PC-9 (cell line): ENCODE data around the gene VEGFB. TPM values are rescaled to one million over a fixed set of nuclear protein-coding genes. Genes with fewer than 3 reads are reported as not detected.
A peak's percentile ranks its signal among the peaks of the same experiment; 100 is the strongest.

Experiments
- BruUV-seq: library from RNA; stranded (reverse); fragments of 400-500 nt; replicated peaks from 2 replicates; lab custom pipeline; 2021; lab: Mats Ljungman, UMichigan
- CTCF ChIA-PET: fragments of 300-600 bp; sonication (Branson Sonifier 250); formaldehyde crosslinking; loops from one replicate; lab custom pipeline; 2022; ENCODE audit warnings: antibody characterized with exemption; lab: Charles Lee
- POLR2A ChIA-PET: fragments of 300-600 bp; sonication (Branson Sonifier 250); formaldehyde crosslinking; loops from one replicate; lab custom pipeline; 2022; ENCODE audit warnings: antibody characterized with exemption; ENCODE audit not compliant: unreplicated experiment; lab: Charles Lee
- DNase-seq, 2 experiments: peaks; one replicate each; pipeline versions ENCODE4 v3.0.0 to v3.0.0-alpha.2; 2015 to 2022; ENCODE audit warnings: mixed read lengths in 1 of 2
- H2AFZ ChIP-seq: fragments of 200-600 bp; sonication (generic); 2 replicates; pipeline ENCODE4 v1.8.1; 2017; ENCODE audit warnings: antibody characterized with exemption
- H3F3A ChIP-seq: fragments of 200-600 bp; sonication (generic); 2 replicates; pipeline ENCODE4 v1.8.1; 2017; ENCODE audit warnings: antibody characterized with exemption, mild to moderate bottlenecking, low read depth; ENCODE audit not compliant: insufficient read depth
- H3K27ac ChIP-seq: fragments of 200-600 bp; sonication (generic); 2 replicates; pipeline ENCODE4 v1.6.1; 2016; ENCODE audit warnings: mixed run types
- H3K27me3 ChIP-seq: fragments of 200-600 bp; sonication (generic); 2 replicates; pipeline ENCODE4 v1.6.1; 2016; ENCODE audit warnings: low read depth, mixed run types; ENCODE audit not compliant: insufficient read depth
- H3K36me3 ChIP-seq: fragments of 200-600 bp; sonication (generic); 2 replicates; pipeline ENCODE4 v1.6.1; 2016; ENCODE audit warnings: low read depth, mixed run types
- H3K4me1 ChIP-seq: fragments of 200-600 bp; sonication (generic); replicated peaks from 2 replicates; pipeline ENCODE4 v1.6.1; 2016; ENCODE audit warnings: mixed run types; ENCODE audit not compliant: insufficient read depth
- H3K4me2 ChIP-seq: fragments of 200-600 bp; sonication (generic); 2 replicates; pipeline ENCODE4 v1.6.1; 2017; ENCODE audit warnings: mixed run types
- H3K4me3 ChIP-seq: fragments of 200-600 bp; sonication (generic); 2 replicates; pipeline ENCODE4 v1.6.1; 2016; ENCODE audit warnings: mixed run types
- H3K79me2 ChIP-seq: fragments of 200-600 bp; sonication (generic); 2 replicates; pipeline ENCODE4 v1.6.1; 2017; ENCODE audit warnings: low read depth, mixed run types
- H3K9me2 ChIP-seq: fragments of 200-600 bp; sonication (generic); 2 replicates; pipeline ENCODE4 v1.8.1; 2017; ENCODE audit warnings: mild to moderate bottlenecking; ENCODE audit not compliant: insufficient read depth
- H3K9me3 ChIP-seq: fragments of 200-600 bp; sonication (generic); 2 replicates; pipeline ENCODE4 v1.8.1; 2016; ENCODE audit warnings: low read depth; ENCODE audit not compliant: insufficient read depth
- H4K20me1 ChIP-seq: fragments of 200-600 bp; sonication (generic); 2 replicates; pipeline ENCODE4 v1.8.1; 2017; ENCODE audit not compliant: insufficient read depth
- CTCF ChIP-seq: fragments of 200-600 bp; sonication (generic); conservative IDR thresholded peaks from 2 replicates; pipeline ENCODE4 v1.6.1; 2017; ENCODE audit warnings: mixed run types, antibody characterized with exemption, mild to moderate bottlenecking, moderate library complexity
- EZH2 ChIP-seq: fragments of 200-600 bp; sonication (generic); IDR thresholded peaks from 2 replicates; pipeline ENCODE4 v1.8.0; 2017; ENCODE audit warnings: antibody characterized with exemption, low read depth
- intact Hi-C: fragments of 100-400 bp; cut with micrococcal nuclease; formaldehyde crosslinking; loops from one replicate; pipeline ENCODE4 v1.10.0; 2022; ENCODE audit not compliant: unreplicated experiment
- total RNA-seq: library from RNA; stranded (reverse); gene quantifications from 2 replicates; pipeline ENCODE4 v1.2.3, GENCODE V29; 2021

The VEGFB gene
- total RNA-seq, 1 experiment from 2014 or later, result 129 TPM

- H3K9me2 ChIP-seq, result no peaks in the 10 kb centered on the region
- peaks cover 19% of the 10 kb centered on the region; the same call in 1 of the 2 replicates for H3F3A ChIP-seq
- H3K36me3 ChIP-seq, result 0 out of 2 replicates have a peak, but pooled peaks cover 5% of the 10 kb centered on the region
- no peaks in the 10 kb centered on the region for H3K4me1 ChIP-seq
- no peak overlapping the region for H3K4me2 ChIP-seq
- peaks cover 14% of the 10 kb centered on the region for H3K79me2 ChIP-seq
- no peaks in the 10 kb centered on the region for H3K9me3 ChIP-seq
- CTCF ChIA-PET, result interaction anchor here (0.5 kb wide), 1 partner anchor 489 kb away, joined by 4 read pairs; no protein-coding TSS in a partner anchor
- H3K27ac ChIP-seq, result no peak overlapping the region
- peaks cover 9% of the 10 kb centered on the region; the same call in 1 of the 2 replicates for H4K20me1 ChIP-seq
- H3K27me3 ChIP-seq, result no peaks in the 10 kb centered on the region
- H2AFZ ChIP-seq, result no peak overlapping the region
- POLR2A ChIA-PET, result no interaction called here
- no peak overlapping the region for H3K4me3 ChIP-seq
- BruUV-seq, result no TSS peak
- DNase-seq, result peak in 1 of 2 experiments; percentile 27
- intact Hi-C loops, result no loop called here
- no peak for TF ChIP-seq CTCF
- TF ChIP-seq EZH2, result no peak
Measured at GRCh38 chr11:64256300-64256699, 21.9 kb downstream of the VEGFB start.

GRCh38 chr11:64258356-64258755 is 24.0 kb downstream of the VEGFB start:
- ChIA-PET POLR2A (no interaction called here), CTCF (interaction anchor here (0.6 to 1.1 kb wide), 4 partner anchors 9 to 458 kb away, joined by 5 to 9 read pairs (median 6); no protein-coding TSS in a partner anchor)
- H3F3A ChIP-seq, result peaks cover 6% of the 10 kb centered on the region; the same call in 1 of the 2 replicates

GRCh38 chr11:64258946-64259532 is 24.7 kb downstream of the VEGFB start:
- Histone ChIP-seq H3K4me2 (no peak overlapping the region), H3K4me1 (no peaks in the 10 kb centered on the region), H3K9me2 (no peaks in the 10 kb centered on the region), H3K9me3 (no peaks in the 10 kb centered on the region), H3K4me3 (no peak overlapping the region), H3F3A (peaks cover 6% of the 10 kb centered on the region; the same call in 1 of the 2 replicates), H3K27me3 (no peaks in the 10 kb centered on the region), H3K79me2 (no peaks in the 10 kb centered on the region), H3K27ac (no peak overlapping the region), H4K20me1 (peaks cover 4% of the 10 kb centered on the region; the same call in 1 of the 2 replicates), H2AFZ (no peak overlapping the region), H3K36me3 (peaks cover 14% of the 10 kb centered on the region; the same call in 1 of the 2 replicates)
- no peak for DNase-seq
- CTCF ChIA-PET, result no interaction called here
- POLR2A ChIA-PET, result no interaction called here
- no peak for TF ChIP-seq EZH2
- TF ChIP-seq CTCF, result no peak
- intact Hi-C loops, result no loop called here
- BruUV-seq, result no TSS peak

More at GRCh38 chr11:64258356-64258755, 24.0 kb downstream of the VEGFB start:
- BruUV-seq, result no TSS peak
- intact Hi-C loops, result no loop called here
- no peak overlapping the region for H2AFZ ChIP-seq
- no peak overlapping the region for H3K4me2 ChIP-seq
- no peaks in the 10 kb centered on the region for H3K27me3 ChIP-seq
- H3K27ac ChIP-seq, result no peak overlapping the region
- no peak overlapping the region for H3K4me3 ChIP-seq
- no peaks in the 10 kb centered on the region for H3K79me2 ChIP-seq
- H3K36me3 ChIP-seq, result peaks cover 14% of the 10 kb centered on the region; the same call in 1 of the 2 replicates
- peaks cover 4% of the 10 kb centered on the region; the same call in 1 of the 2 replicates for H4K20me1 ChIP-seq
- no peaks in the 10 kb centered on the region for H3K4me1 ChIP-seq
- no peak for TF ChIP-seq CTCF
- no peak for TF ChIP-seq EZH2
- H3K9me3 ChIP-seq, result no peaks in the 10 kb centered on the region
- no peaks in the 10 kb centered on the region for H3K9me2 ChIP-seq
- DNase-seq, result no peak
